Gastrocnemius medialis (tissue), 4 donors: ENCODE results near the gene TLR2.

Experiments
- CTCF ChIP-seq, 5 experiments: fragments of 450-650 bp in 3 of 5; fragments of 200-600 bp in 2 of 5; sonication (generic) in 2 of 5; IDR thresholded peaks in 4 of 5; conservative IDR thresholded peaks in 1 of 5; 1 replicate in 4 of 5; 2 replicates in 1 of 5; pipeline ENCODE4 v1.5.1; 2016 to 2019; ENCODE audit warnings: antibody characterized with exemption in 5 of 5, mild to moderate bottlenecking in 3 of 5, moderate library complexity in 3 of 5
- POLR2A ChIP-seq, 2 donors: fragments of 450-650 bp; IDR thresholded peaks; one replicate each; pipeline ENCODE4 v1.6.1; 2017; ENCODE audit warnings: antibody characterized with exemption in 2 of 2, mild to moderate bottlenecking in 2 of 2, moderate library complexity in 2 of 2

DNA sequence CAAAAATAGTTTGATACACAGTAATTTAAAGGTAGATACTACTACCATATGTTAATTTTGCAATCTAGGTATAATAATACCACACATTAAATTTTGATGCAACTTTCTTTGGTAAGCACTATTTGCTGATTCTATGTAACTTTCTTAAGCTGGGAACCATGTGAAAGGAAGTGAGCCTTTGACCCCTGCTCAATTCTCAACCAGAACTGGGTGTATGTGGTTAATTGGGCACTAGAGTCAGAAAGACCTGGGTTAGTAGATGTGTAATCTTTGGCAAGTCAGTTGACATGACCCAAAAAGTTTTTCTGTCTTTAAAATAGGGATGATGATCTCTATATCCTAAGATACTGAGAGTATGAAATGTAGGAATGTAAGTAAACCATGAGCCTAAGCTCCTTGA, 22.4 kb downstream of the TLR2 start:
- no peak for TF ChIP-seq CTCF (IDR thresholded peaks at IDR 0.05 in 4 of 5, conservative IDR thresholded peaks at IDR 0.05 in 1 of 5)
- no peak for TF ChIP-seq POLR2A (IDR thresholded peaks at IDR 0.05)
